ENCODE results near the gene CNTLN. TPM values are rescaled to one million over a fixed set of nuclear protein-coding genes. Genes with fewer than 3 reads are reported as not detected.
A peak's percentile ranks its signal among the peaks of the same experiment; 100 is the strongest.
"Not testable (repeated sequence)": the region's sequence is repeated elsewhere in the genome, so short reads cannot be mapped to it uniquely, and the experiment has no call there.

Gene CNTLN
- total RNA-seq, 1 experiment from 2014 or later, result 5.8 TPM

GRCh38 chr9:17291766-17292165 is 156.9 kb downstream of the CNTLN start:
- peak; percentile 54 for DNase-seq (ENCODE audit: low read depth)

- no peak for DNase-seq (ENCODE audit: low read depth)
These were observed 158.8 kb downstream of the CNTLN start for GRCh38 chr9:17293685-17294084.

GRCh38 chr9:17294822-17295624 is 160.2 kb downstream of the CNTLN start:
- no peak for DNase-seq (ENCODE audit: low read depth)

DNA sequence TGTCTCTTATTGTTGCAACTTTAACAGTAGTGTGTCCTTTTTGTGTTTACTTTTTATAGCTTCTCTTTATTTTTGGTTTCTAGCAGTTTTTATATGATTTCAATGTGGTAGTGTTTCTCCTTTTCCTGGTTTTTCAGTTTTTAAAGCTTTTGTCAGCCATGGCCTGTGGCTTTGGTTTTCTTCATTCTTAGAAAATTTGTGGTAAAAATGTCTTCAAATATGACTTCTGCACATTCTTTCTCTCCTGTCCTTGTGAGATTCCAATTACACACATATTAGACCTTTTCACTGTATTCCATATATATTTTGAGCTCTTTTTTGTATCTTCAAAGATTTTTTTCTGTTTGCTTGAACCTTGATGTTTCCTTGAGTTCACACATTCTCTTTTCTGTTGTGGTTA is 180.5 kb downstream of the CNTLN start:
- no peak for DNase-seq (ENCODE audit: low read depth)

- DNase-seq (ENCODE audit: low read depth), result no peak
These were observed 184.0 kb downstream of the CNTLN start for GRCh38 chr9:17318821-17319320.

- DNase-seq (ENCODE audit: low read depth), result no peak
These were observed 185.0 kb downstream of the CNTLN start for GRCh38 chr9:17319864-17320263.

- DNase-seq (ENCODE audit: low read depth), result no peak
These were observed 188.3 kb downstream of the CNTLN start for GRCh38 chr9:17322882-17323864.

- DNase-seq (ENCODE audit: low read depth), result no peak
These were observed 193.5 kb downstream of the CNTLN start for GRCh38 chr9:17328331-17328730.

- no peak for DNase-seq (ENCODE audit: low read depth)
These were observed 195.3 kb downstream of the CNTLN start for GRCh38 chr9:17330097-17330496.

- DNase-seq (ENCODE audit: low read depth), result no peak
These were observed 197.3 kb downstream of the CNTLN start for GRCh38 chr9:17332115-17332514.

DNA sequence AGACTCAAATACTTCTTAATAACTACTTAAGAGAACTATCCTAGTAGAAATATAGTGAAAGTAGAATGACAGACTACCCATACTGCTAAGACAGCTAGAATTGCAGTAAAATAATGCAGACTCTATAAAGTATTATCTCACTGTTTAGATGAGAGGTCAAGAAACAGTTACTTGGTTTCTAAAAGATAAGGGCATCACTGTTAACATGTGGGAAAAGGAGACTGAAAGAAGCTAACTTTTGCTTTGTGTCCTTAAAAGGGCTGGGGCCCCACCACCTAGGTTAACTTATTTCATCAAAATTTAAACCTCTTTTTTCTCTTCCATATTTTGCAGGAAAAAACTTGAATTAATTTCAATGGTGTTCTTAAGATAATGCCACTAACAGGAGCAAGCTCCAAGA is 204.3 kb downstream of the CNTLN start:
- no peak for DNase-seq (ENCODE audit: low read depth)

DNA sequence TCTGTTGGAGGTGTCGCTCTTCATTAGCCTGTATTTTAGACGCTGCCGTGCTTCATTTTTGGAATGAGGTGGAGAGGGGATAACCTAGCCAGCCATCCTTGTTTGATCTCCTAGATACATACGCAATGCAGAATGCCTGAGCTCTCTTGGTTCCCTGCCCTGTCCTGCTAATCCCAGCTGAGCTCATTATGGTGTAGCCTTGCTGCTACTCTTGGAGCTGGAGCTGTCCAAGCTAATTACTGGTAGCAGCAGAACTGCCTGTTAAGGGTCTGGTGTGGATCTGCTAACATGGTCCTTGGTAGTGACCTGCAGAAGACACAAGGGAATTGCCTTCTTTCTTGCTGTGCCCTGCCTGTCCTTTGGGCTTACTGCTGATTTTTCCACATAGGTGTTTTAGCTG is 207.9 kb downstream of the CNTLN start:
- no peak for DNase-seq (ENCODE audit: low read depth)

GRCh38 chr9:17349831-17350230 is 215.0 kb downstream of the CNTLN start:
- DNase-seq (ENCODE audit: low read depth), result peak; percentile 8

DNA sequence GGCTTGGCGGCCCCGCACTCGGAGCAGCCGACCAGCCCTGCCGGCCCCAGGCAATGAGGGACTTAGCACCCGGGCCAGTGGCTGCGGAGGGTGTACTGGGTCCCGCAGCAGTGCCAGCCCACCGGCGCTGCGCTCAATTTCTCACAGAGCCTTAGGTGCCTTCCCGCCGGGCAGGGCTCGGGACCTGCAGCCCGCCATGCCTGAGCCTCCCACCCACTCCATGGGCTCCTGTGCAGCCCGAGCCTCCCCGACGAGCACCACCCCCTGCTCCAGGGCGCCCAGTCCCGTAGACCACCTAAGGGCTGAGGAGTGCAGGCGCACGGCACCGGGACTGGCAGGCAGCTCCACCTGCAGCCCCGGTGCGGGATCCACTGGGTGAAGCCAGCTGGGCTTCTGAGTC is 219.2 kb downstream of the CNTLN start:
- DNase-seq (ENCODE audit: low read depth), result not testable (repeated sequence)

DNA sequence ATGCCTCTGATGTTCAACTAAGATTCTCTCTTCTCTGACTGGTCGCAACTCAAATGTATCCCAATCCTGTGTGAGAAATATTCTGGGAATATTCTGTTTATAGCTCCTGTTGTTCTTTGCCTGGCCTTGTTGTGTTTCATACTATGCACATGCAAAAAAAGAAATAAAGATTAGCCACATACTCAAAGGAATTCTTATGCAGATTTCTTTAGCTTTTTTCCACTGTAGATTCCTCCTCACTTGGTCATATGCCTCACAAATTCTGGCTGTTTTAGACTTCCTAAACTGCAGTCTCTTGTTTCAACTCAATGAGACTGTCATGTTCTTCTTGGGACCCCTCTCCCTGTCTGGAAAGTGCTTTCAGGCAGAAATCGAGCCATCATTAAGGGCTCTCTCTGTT is 226.5 kb downstream of the CNTLN start:
- no peak for DNase-seq (ENCODE audit: low read depth)

- no peak for DNase-seq (ENCODE audit: low read depth)
These were observed 232.2 kb downstream of the CNTLN start for GRCh38 chr9:17367035-17367434.

DNA sequence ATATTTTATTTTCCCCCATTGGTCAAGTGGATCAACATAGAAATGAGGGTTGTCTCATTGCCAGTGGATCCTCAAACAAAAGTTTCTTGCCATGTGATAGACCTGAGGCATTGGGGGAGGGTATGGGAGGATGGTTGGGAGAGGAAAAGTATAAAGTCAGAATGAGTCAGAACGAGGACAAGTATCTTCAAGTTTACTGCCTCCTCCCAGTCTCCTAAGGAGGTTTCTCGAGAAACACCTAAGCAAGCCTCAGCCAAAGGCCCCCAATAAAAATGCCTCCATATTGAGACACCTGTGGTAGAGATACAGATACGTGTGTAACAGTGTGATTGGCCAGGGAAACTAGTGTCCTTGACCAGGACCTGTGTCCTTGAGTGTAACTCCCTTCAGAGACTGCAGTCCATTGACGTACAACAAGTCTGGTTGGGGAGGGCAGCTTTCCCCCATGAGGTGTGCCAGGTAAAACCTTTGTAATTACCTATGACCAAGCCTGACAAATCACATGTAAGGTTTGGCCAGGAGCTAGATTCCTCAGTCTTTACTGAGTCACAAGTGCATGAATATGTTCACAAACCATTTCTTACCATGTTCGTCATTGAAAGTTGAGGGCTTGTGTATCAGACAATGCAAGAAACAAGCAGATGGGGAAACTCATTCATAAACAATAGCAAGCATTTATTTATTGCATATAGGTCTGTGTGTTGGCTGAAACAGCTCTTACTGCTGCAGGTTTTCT is 245.5 kb downstream of the CNTLN start:
- DNase-seq (ENCODE audit: low read depth), result no peak

- no peak for DNase-seq (ENCODE audit: low read depth)
These were observed 252.7 kb downstream of the CNTLN start for GRCh38 chr9:17387565-17387964.

DNA sequence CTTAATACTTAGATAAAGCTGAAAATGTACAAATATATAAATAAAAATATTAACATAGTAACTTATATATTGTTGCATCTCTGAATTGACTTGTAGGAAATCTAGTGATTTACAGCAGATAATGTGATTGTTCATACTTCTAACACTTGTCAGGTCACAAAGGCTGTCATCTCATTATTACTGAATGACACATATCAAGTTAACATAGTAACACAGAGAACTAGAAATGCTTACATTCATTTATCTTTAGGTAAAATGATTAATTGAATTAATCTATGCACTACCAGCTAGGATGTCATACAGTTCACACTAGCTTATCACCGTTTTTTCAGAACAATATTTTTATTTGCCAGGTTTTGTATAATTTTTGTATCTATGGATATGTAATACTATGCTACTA is 254.2 kb downstream of the CNTLN start:
- DNase-seq (ENCODE audit: low read depth), result no peak

- DNase-seq (ENCODE audit: low read depth), result no peak
These were observed 260.2 kb downstream of the CNTLN start for GRCh38 chr9:17394881-17395510.

DNA sequence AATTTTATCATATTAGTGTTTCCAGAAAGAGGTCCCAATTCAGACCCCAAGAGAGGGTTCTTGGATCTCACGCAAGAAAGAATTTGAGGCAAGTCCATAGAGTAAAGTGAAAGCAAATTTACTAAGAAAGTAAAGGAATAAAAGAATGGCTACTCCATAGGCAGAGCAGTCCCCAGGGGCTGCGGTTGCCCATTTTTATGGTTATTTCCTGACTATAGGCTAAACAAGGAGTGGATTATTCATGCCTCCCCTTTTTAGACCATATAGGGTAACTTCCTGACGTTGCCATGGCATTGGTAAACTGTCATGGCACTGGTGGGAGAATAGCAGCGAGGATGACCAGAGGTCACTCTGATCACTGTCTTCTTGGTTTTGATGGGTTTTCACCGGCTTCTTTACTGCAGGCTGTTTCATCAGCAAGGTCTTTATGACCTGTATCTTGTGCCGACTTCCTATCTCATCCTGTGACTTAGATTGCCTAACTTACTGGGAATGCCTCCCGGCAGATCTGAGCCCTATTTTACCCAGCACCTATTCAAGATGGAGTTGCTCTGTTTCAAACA is 262.4 kb downstream of the CNTLN start:
- not testable (repeated sequence) for DNase-seq (ENCODE audit: low read depth)

Measured in HT1080 (cell line).